H1 (cell line): Measurements from ENCODE around the gene CDKN1A. TPM values are rescaled to one million over a fixed set of nuclear protein-coding genes. Genes with fewer than 3 reads are reported as not detected.

ENCODE experiments used
- CTCF ChIA-PET: fragments of 300-600 bp; sonication (Branson Sonifier 250); formaldehyde crosslinking; loops from one replicate; lab custom pipeline; 2021; ENCODE audit not compliant: partially characterized antibody; lab: Charles Lee
- POLR2A ChIA-PET: fragments of 300-600 bp; sonication (Branson Sonifier 250); formaldehyde crosslinking; loops from one replicate; lab custom pipeline; 2021; ENCODE audit warnings: inconsistent platforms; ENCODE audit not compliant: partially characterized antibody; lab: Charles Lee
- DNase-seq, 2 experiments: peaks; one replicate each; pipeline versions ENCODE4 v3.0.0 to v3.0.0-alpha.2; 2010 to 2022; ENCODE audit warnings: low spot score in 2 of 2, low read depth in 1 of 2, mixed read lengths in 1 of 2
- FAIRE-seq: peaks from 2 replicates; lab custom pipeline; 2011; peaks lifted over from hg19 to GRCh38; lab: Jason Lieb, UNC
- H2AFZ ChIP-seq: 2 replicates; pipeline ENCODE4 v1.8.1; 2012; ENCODE audit warnings: low read length, inconsistent platforms
- H2AK5ac ChIP-seq: 2 replicates; pipeline ENCODE4 v1.6.1; 2013; ENCODE audit warnings: low read depth, low read length
- H2BK120ac ChIP-seq: replicated peaks from 2 replicates; pipeline ENCODE3; 2013; ENCODE audit warnings: low read depth, low read length, inconsistent platforms
- H2BK12ac ChIP-seq: 2 replicates; pipeline ENCODE4 v1.6.1; 2013; ENCODE audit warnings: low read depth, low read length
- H2BK15ac ChIP-seq: 2 replicates; pipeline ENCODE4 v1.6.1; 2013; ENCODE audit warnings: low read length
- H2BK20ac ChIP-seq: 2 replicates; pipeline ENCODE4 v1.6.1; 2013; ENCODE audit warnings: low read length
- H2BK5ac ChIP-seq: 2 replicates; pipeline ENCODE4 v1.6.1; 2013; ENCODE audit warnings: low read depth, low read length
- H3K14ac ChIP-seq: 2 replicates; pipeline ENCODE4 v1.6.1; 2013; ENCODE audit warnings: inconsistent platforms; ENCODE audit not compliant: insufficient read length
- H3K18ac ChIP-seq: 2 replicates; pipeline ENCODE4 v1.6.1; 2013; ENCODE audit warnings: low read length; ENCODE audit errors: extremely low read depth
- H3K23ac ChIP-seq: 2 replicates; pipeline ENCODE4 v1.6.1; 2013; ENCODE audit warnings: inconsistent platforms; ENCODE audit not compliant: insufficient read length
- H3K23me2 ChIP-seq: 2 replicates; pipeline ENCODE4 v1.6.1; 2013; ENCODE audit warnings: low read depth, low read length
- H3K27ac ChIP-seq: 2 replicates; pipeline ENCODE4 v1.6.1; 2011; ENCODE audit warnings: low read depth, low read length, inconsistent platforms
- H3K27me3 ChIP-seq, 4 experiments: replicated peaks in 1 of 4; 1 replicate in 1 of 4; 2 replicates in 3 of 4; pipeline versions ENCODE4 v1.6.1 to v1.8.1; 2011 to 2013; ENCODE audit warnings: low read length in 3 of 4, mild to moderate bottlenecking in 3 of 4, inconsistent platforms in 2 of 4, mixed read lengths in 2 of 4, moderate library complexity in 1 of 4; ENCODE audit not compliant: control insufficient read depth in 3 of 4, insufficient read depth in 3 of 4; ENCODE audit errors: extremely low read depth in 1 of 4
- H3K36me3 ChIP-seq, 4 experiments: 2 replicates each; pipeline versions ENCODE4 v1.6.1 to v1.8.1; 2011 to 2013; ENCODE audit warnings: mild to moderate bottlenecking in 4 of 4, low read length in 3 of 4, moderate library complexity in 2 of 4, control low read depth in 1 of 4, inconsistent platforms in 1 of 4; ENCODE audit not compliant: insufficient read depth in 4 of 4, control insufficient read depth in 2 of 4
- H3K4ac ChIP-seq: replicated peaks from 2 replicates; pipeline ENCODE3; 2013; ENCODE audit warnings: low read length, low read depth, mixed read lengths, inconsistent platforms; ENCODE audit not compliant: insufficient read length
- H3K4me1 ChIP-seq, 4 experiments: replicated peaks in 1 of 4; 1 replicate in 1 of 4; 2 replicates in 3 of 4; pipeline versions ENCODE4 v1.6.1 to v1.8.1; 2011 to 2013; ENCODE audit warnings: low read length in 3 of 4, inconsistent platforms in 2 of 4, mixed read lengths in 1 of 4; ENCODE audit not compliant: insufficient read depth in 4 of 4, control insufficient read depth in 3 of 4
- H3K4me2 ChIP-seq, 2 experiments: 2 replicates each; pipeline versions ENCODE4 v1.6.1 to v1.8.1; 2011 to 2013; ENCODE audit warnings: low read depth in 2 of 2, low read length in 2 of 2, control low read depth in 1 of 2, inconsistent platforms in 1 of 2, mild to moderate bottlenecking in 1 of 2; ENCODE audit not compliant: insufficient read depth in 1 of 2
- H3K4me3 ChIP-seq, 4 experiments: fragments of 200-600, 300-600 bp in 1 of 4; sonication (generic), shearing (Covaris generic), sonication (Bioruptor Twin) in 1 of 4; 2 replicates each; pipeline versions ENCODE4 v1.5.1 to v1.8.1; 2011 to 2016; ENCODE audit warnings: low read length in 4 of 4, low read depth in 3 of 4, control low read depth in 2 of 4, inconsistent platforms in 2 of 4, mild to moderate bottlenecking in 2 of 4, mixed read lengths in 1 of 4, moderate library complexity in 1 of 4; ENCODE audit not compliant: insufficient read depth in 2 of 4; ENCODE audit errors: extremely low read depth in 1 of 4
- H3K56ac ChIP-seq: replicated peaks from 2 replicates; pipeline ENCODE3; 2013; ENCODE audit warnings: low read depth, mild to moderate bottlenecking, mixed read lengths, low read length, inconsistent platforms; ENCODE audit not compliant: insufficient read length
- H3K79me1 ChIP-seq: 2 replicates; pipeline ENCODE4 v1.6.1; 2013; ENCODE audit warnings: low read depth, low read length, control low read depth
- H3K79me2 ChIP-seq, 2 experiments: 2 replicates each; pipeline versions ENCODE4 v1.6.1 to v1.8.1; 2012 to 2013; ENCODE audit warnings: low read length in 2 of 2, mild to moderate bottlenecking in 2 of 2, inconsistent platforms in 1 of 2; ENCODE audit not compliant: insufficient read depth in 2 of 2, control insufficient read depth in 1 of 2
- H3K9ac ChIP-seq, 4 experiments: replicated peaks in 1 of 4; 1 replicate in 1 of 4; 2 replicates in 3 of 4; pipeline versions ENCODE4 v1.6.1 to v1.8.1; 2011 to 2013; ENCODE audit warnings: low read depth in 3 of 4, low read length in 3 of 4, control low read depth in 2 of 4, mild to moderate bottlenecking in 2 of 4, moderate library complexity in 2 of 4, inconsistent platforms in 1 of 4; ENCODE audit errors: extremely low read depth in 1 of 4
- H3K9me3 ChIP-seq, 2 experiments: 2 replicates each; pipeline versions ENCODE4 v1.6.1 to v1.8.1; 2012 to 2013; ENCODE audit warnings: mild to moderate bottlenecking in 2 of 2, moderate library complexity in 2 of 2, control low read depth in 1 of 2, inconsistent platforms in 1 of 2, low read depth in 1 of 2, low read length in 1 of 2, mixed read lengths in 1 of 2; ENCODE audit not compliant: insufficient read depth in 2 of 2
- H4K20me1 ChIP-seq, 2 experiments: replicated peaks in 1 of 2; 2 replicates each; pipeline versions ENCODE3 to v1.8.1; 2011 to 2013; ENCODE audit warnings: inconsistent platforms in 2 of 2, low read length in 2 of 2, mild to moderate bottlenecking in 1 of 2; ENCODE audit not compliant: insufficient read depth in 2 of 2, control insufficient read depth in 1 of 2
- H4K5ac ChIP-seq: 2 replicates; pipeline ENCODE4 v1.6.1; 2013; ENCODE audit warnings: low read length, low read depth, mixed read lengths, inconsistent platforms; ENCODE audit not compliant: insufficient read length
- H4K8ac ChIP-seq: 2 replicates; pipeline ENCODE4 v1.8.0; 2013; ENCODE audit warnings: mild to moderate bottlenecking, moderate library complexity, low read length, inconsistent platforms; ENCODE audit not compliant: insufficient read depth; ENCODE audit errors: extremely low read depth
- H4K91ac ChIP-seq: replicated peaks from 2 replicates; pipeline ENCODE3; 2013; ENCODE audit warnings: low read length, mixed read lengths, inconsistent platforms; ENCODE audit not compliant: insufficient read length
- HDAC6 ChIP-seq: IDR thresholded peaks from one replicate; pipeline ENCODE4 v1.7.1; 2012; ENCODE audit warnings: low read depth, mild to moderate bottlenecking, inconsistent platforms, low read length, moderate library complexity
- RAD21 ChIP-seq, 2 experiments: IDR thresholded peaks in 1 of 2; conservative IDR thresholded peaks in 1 of 2; 2 replicates each; pipeline ENCODE4 v1.6.1; 2011; ENCODE audit warnings: low read depth in 2 of 2, low read length in 2 of 2, improper control_type of control experiment in 1 of 2, inconsistent platforms in 1 of 2, mild to moderate bottlenecking in 1 of 2, moderate library complexity in 1 of 2
- SP4 ChIP-seq: IDR thresholded peaks from 2 replicates; pipeline ENCODE4 v1.6.1; 2012; ENCODE audit warnings: low read length, inconsistent platforms
- WGBS, 2 experiments: shearing (Covaris generic) in 1 of 2; methylation state at CpG; one replicate each; pipeline versions ENCODE4 v1.1.6 to v1.1.7; 2013 to 2015; ENCODE audit warnings: low lambda C conversion rate in 2 of 2, mixed read lengths in 2 of 2, inconsistent platforms in 1 of 2, low coverage in 1 of 2, missing lambda C conversion rate in 1 of 2; ENCODE audit not compliant: insufficient replicate concordance in 2 of 2, insufficient coverage in 1 of 2, insufficient read length in 1 of 2; ENCODE audit errors: extremely low coverage in 1 of 2, missing lambda C conversion rate in 1 of 2; 5-methylcytosine and 5-hydroxymethylcytosine counted together
- polyA plus RNA-seq, 7 experiments: library from polyadenylated mRNA; depleted of rRNA in 3 of 7; stranded (reverse) in 5 of 7; unstranded in 2 of 7; fragments of >200 nt in 5 of 7; fragments of 200-250 nt in 2 of 7; gene quantifications; 1 replicate in 5 of 7; 2 replicates in 1 of 7; 4 replicates in 1 of 7; pipeline versions ENCODE4 v1.2.1 to v1.2.3, GENCODE V29; 2011 to 2013; ENCODE audit warnings: missing spikeins in 2 of 7, mixed read lengths in 2 of 7
- total RNA-seq: library from RNA; stranded (reverse); fragmentation: NEBNext Ultra II Directional; extraction: Animal tissue kit (Norgen Biotek cat#: 25700); gene quantifications from 2 replicates; pipeline ENCODE4 v1.2.1, GENCODE V29; 2021
- TF ChIP-seq, protein P1 (sequence below), 3 experiments: IDR thresholded peaks; 1 replicate in 2 of 3; 2 replicates in 1 of 3; pipeline versions ENCODE4 v1.5.1 to v1.6.1; 2011; ENCODE audit warnings: low read length in 3 of 3, mild to moderate bottlenecking in 3 of 3, inconsistent platforms in 2 of 3, low read depth in 1 of 3, moderate library complexity in 1 of 3; ENCODE audit not compliant: insufficient read depth in 1 of 3; ENCODE audit errors: control extremely low read depth in 1 of 3
- TF ChIP-seq, protein P2 (sequence below): IDR thresholded peaks from 2 replicates; pipeline ENCODE4 v1.6.1; 2012; ENCODE audit warnings: low read length, inconsistent platforms

CDKN1A gene
- total and polyA plus RNA-seq, 2 of the 8 experiments (the other 6 are each of a cell fraction or from before 2014, with no cell fraction given) = 15.2 to 36.0 TPM

DNA sequence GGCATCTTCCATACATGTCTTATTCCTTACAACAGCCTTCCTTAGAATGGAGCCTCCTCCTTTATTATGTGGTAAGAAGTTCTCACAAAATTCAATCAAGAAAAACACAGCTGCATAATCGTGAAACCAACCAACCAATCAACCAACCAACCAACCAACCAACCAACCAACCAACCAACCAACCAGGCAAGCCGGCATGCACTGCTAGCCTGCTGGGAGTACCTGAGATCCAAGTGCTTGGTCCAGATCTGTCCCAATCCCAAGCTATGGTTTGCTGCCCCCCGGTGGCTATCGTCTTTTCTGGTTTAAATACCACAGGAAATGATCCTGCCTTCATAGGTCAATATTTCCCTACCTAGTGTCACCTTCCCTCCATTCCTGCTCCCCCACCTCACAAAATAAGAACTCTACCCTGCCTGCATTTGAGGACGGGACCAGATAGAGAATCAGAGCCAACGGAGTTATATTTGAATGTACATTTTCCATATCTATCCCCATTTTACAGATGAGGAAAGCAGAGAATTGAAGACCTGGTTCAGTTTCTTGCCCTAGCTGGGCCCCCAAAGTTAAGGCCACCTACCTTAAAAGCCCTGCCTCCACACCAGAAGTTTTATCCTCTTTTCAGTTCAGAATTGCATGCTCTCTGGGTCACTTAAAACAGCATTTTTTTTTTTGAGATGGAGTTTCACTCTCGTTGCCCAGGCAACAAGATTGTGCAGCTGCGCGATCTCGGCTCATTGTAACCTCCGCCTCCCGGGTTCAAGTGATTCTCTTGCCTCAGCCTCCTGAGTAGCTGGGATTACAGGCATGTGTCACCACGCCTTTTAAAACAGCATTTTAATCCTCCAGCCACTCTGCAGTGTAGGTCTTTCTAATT, 46.2 kb downstream of the CDKN1A start:
- peak; percentile 83 to 84 for TF ChIP-seq RAD21 (IDR thresholded peaks at IDR 0.05 in 1 of 2, conservative IDR thresholded peaks at IDR 0.05 in 1 of 2; ENCODE audit: low read depth in 2 of 2, low read length in 2 of 2)
- TF ChIP-seq, protein P1, sequence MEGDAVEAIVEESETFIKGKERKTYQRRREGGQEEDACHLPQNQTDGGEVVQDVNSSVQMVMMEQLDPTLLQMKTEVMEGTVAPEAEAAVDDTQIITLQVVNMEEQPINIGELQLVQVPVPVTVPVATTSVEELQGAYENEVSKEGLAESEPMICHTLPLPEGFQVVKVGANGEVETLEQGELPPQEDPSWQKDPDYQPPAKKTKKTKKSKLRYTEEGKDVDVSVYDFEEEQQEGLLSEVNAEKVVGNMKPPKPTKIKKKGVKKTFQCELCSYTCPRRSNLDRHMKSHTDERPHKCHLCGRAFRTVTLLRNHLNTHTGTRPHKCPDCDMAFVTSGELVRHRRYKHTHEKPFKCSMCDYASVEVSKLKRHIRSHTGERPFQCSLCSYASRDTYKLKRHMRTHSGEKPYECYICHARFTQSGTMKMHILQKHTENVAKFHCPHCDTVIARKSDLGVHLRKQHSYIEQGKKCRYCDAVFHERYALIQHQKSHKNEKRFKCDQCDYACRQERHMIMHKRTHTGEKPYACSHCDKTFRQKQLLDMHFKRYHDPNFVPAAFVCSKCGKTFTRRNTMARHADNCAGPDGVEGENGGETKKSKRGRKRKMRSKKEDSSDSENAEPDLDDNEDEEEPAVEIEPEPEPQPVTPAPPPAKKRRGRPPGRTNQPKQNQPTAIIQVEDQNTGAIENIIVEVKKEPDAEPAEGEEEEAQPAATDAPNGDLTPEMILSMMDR (IDR thresholded peaks at IDR 0.05; ENCODE audit: control extremely low read depth in 1 of 3, insufficient read depth in 1 of 3, low read depth in 1 of 3, low read length in 3 of 3) = peak in 2 of 3 experiments; percentile 80; a peak in 3 of 4 replicates
- TF ChIP-seq, protein P2, sequence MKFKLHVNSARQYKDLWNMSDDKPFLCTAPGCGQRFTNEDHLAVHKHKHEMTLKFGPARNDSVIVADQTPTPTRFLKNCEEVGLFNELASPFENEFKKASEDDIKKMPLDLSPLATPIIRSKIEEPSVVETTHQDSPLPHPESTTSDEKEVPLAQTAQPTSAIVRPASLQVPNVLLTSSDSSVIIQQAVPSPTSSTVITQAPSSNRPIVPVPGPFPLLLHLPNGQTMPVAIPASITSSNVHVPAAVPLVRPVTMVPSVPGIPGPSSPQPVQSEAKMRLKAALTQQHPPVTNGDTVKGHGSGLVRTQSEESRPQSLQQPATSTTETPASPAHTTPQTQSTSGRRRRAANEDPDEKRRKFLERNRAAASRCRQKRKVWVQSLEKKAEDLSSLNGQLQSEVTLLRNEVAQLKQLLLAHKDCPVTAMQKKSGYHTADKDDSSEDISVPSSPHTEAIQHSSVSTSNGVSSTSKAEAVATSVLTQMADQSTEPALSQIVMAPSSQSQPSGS = no peak
- TF ChIP-seq HDAC6 = no peak
- TF ChIP-seq SP4 = no peak
- Histone ChIP-seq H3K23ac (no peak overlapping the region), H3K9me3 (no peaks in the 10 kb centered on the region), H3K27ac (no peak overlapping the region), H3K36me3 (no peaks in the 10 kb centered on the region), H2BK15ac (no peak overlapping the region), H3K4me3 (no peak overlapping the region), H2BK20ac (no peak overlapping the region), H2BK120ac (no peak overlapping the region), H2AFZ (no peak overlapping the region), H4K5ac (no peak overlapping the region), H3K4ac (no peak overlapping the region), H3K9ac (no peak overlapping the region), H3K18ac (no peak overlapping the region), H4K20me1 (no peaks in the 10 kb centered on the region), H3K27me3 (no peaks in the 10 kb centered on the region), H3K23me2 (no peaks in the 10 kb centered on the region), H3K79me1 (no peaks in the 10 kb centered on the region), H3K79me2 (no peaks in the 10 kb centered on the region), H2BK5ac (no peak overlapping the region), H4K91ac (no peak overlapping the region), H3K4me1 (no peaks in the 10 kb centered on the region; a peak in 1 of 7 replicates), H3K14ac (no peak overlapping the region), H3K4me2 (no peak overlapping the region), H2AK5ac (no peak overlapping the region), H2BK12ac (no peak overlapping the region), H4K8ac (no peak overlapping the region), H3K56ac (no peak overlapping the region)
- 62% methylated on average over 13 of the region's 13 CpGs; no CpG with 5 or more reads in 1 of the 2 experiments for WGBS, 2 experiments
- ChIA-PET CTCF (interaction anchor here (0.8 to 5.0 kb wide), 33 partner anchors 9 to 293 kb away, joined by 3 to 35 read pairs (median 5); partner anchors contain the start of gene RAB44), POLR2A (interaction anchor here (1.0 kb wide), 1 partner anchor 110 kb away, joined by 6 read pairs; no protein-coding TSS in a partner anchor)
- peak; percentile 49 to 86 for DNase-seq
- no peak for FAIRE-seq
